Esophagus squamous epithelium (tissue), 5 donors: ENCODE data around the gene ADAP1. TPM values are rescaled to one million over a fixed set of nuclear protein-coding genes. Genes with fewer than 3 reads are reported as not detected.

Experiments
- DNase-seq: peaks from one replicate; lab custom pipeline; 2025; lab: John Stamatoyannopoulos, UW
- H3K27ac ChIP-seq, 4 donors: fragments of 200-600 bp; sonication (generic); one replicate each; pipeline ENCODE4 v1.5.1; 2016 to 2019; ENCODE audit warnings: mild to moderate bottlenecking in 1 of 4
- H3K27me3 ChIP-seq, 4 donors: fragments of 200-600 bp; sonication (generic); 1 replicate in 3 of 4; 2 replicates in 1 of 4; pipeline versions ENCODE4 v1.5.1 to v1.6.0; 2017 to 2021; ENCODE audit warnings: antibody characterized with exemption in 1 of 4
- H3K36me3 ChIP-seq, 3 donors: fragments of 200-600 bp; sonication (generic); one replicate each; pipeline ENCODE4 v1.5.1; 2016 to 2019
- H3K4me1 ChIP-seq, 3 donors: fragments of 200-600 bp; sonication (generic); one replicate each; pipeline ENCODE4 v1.5.1; 2017 to 2019
- H3K4me3 ChIP-seq, 4 donors: fragments of 200-600 bp; sonication (generic); 1 replicate in 3 of 4; 2 replicates in 1 of 4; pipeline ENCODE4 v1.5.1; 2016 to 2019; ENCODE audit warnings: mild to moderate bottlenecking in 2 of 4, moderate library complexity in 1 of 4
- H3K9me3 ChIP-seq, 3 donors: fragments of 200-600 bp; sonication (generic); one replicate each; pipeline ENCODE4 v1.5.1; 2016 to 2019
- POLR2A ChIP-seq, 4 donors: fragments of 450-650 bp; IDR thresholded peaks; one replicate each; pipeline ENCODE4 v1.6.1; 2017; ENCODE audit warnings: antibody characterized with exemption in 4 of 4, mild to moderate bottlenecking in 4 of 4, moderate library complexity in 3 of 4
- WGBS, 2 donors: methylation state at CpG; one replicate each; pipeline ENCODE4 v1.1.5; 2018; 5-methylcytosine and 5-hydroxymethylcytosine counted together
- intact Hi-C: fragments of 100-400 bp; cut with DNase I; formaldehyde crosslinking; loops from one replicate; pipeline ENCODE4 v1.15.0; 2022
- total RNA-seq, 4 donors: library from RNA; depleted of rRNA; stranded (reverse); fragments of >200 nt; gene quantifications; one replicate each; pipeline ENCODE4 v1.1.0, GENCODE V29; 2016
- TF ChIP-seq, protein P1 (sequence below), 6 experiments: fragments of 450-650 bp in 4 of 6; fragments of 200-600 bp in 2 of 6; sonication (generic) in 2 of 6; IDR thresholded peaks; one replicate each; pipeline ENCODE4 v1.5.1; 2016 to 2019; ENCODE audit warnings: antibody characterized with exemption in 6 of 6, mild to moderate bottlenecking in 4 of 6, moderate library complexity in 4 of 6
- donor health status: DM: yes; HTN: yes; CAD: no.

ADAP1 gene
- total RNA-seq, 4 donors from 2014 or later = 6.0 to 13.7 (median 9.9) TPM

DNA sequence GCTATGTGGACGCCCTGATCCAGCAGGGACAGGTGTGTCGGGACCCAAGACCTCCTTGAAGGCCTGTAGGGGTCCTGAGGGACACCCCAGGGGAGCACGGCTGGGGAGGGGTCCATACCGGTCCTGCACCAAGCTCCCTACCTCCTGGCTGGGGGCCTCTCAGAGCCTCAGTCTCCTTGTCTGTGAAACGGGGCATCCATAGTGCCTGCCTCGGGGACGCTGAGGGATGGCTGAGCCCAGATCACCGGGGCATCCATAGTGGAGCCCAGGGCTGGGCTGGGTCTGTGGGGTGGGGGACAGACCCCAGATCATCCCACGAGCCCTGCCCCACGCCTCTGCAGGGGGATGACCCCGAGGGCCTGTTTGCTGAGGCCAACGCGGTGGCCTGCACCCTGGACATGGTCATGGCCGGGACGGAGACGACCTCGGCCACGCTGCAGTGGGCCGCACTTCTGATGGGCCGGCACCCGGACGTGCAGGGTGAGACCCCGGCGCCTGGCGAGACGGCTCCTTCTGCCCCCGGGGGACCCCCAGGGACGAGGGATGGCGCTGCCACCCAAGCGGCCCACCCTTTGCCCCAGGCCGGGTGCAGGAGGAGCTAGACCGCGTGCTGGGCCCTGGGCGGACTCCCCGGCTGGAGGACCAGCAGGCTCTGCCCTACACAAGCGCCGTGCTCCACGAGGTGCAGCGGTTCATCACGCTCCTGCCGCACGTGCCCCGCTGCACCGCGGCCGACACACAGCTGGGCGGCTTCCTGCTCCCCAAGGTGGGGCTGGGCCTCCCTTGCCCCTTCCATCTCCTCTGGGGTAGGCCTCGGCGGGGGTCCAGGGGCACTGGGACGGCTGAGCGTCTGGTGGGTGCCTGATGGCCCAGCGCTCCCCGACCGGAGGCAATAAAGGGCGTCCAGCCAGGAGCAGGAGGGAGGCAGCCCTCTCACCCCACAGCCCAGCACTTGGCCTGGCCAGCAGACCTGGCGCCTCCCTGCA, 32.6 kb upstream of the ADAP1 start:
- H3K4me1 ChIP-seq = peaks cover 9 to 50% (median 13%) of the 10 kb centered on the region in 3 donors
- no peak for DNase-seq
- peaks cover 0 to 88% (median 2%) of the 10 kb centered on the region in 4 donors for H3K27me3 ChIP-seq
- H3K4me3 ChIP-seq = no peak overlapping the region
- H3K27ac ChIP-seq = no peak overlapping the region
- 87% methylated on average over 6 of the region's 56 CpGs; no CpG with 5 or more reads in 1 of the 2 donors for WGBS, 2 donors
- H3K36me3 ChIP-seq = no peaks in the 10 kb centered on the region
- TF ChIP-seq, protein P1, sequence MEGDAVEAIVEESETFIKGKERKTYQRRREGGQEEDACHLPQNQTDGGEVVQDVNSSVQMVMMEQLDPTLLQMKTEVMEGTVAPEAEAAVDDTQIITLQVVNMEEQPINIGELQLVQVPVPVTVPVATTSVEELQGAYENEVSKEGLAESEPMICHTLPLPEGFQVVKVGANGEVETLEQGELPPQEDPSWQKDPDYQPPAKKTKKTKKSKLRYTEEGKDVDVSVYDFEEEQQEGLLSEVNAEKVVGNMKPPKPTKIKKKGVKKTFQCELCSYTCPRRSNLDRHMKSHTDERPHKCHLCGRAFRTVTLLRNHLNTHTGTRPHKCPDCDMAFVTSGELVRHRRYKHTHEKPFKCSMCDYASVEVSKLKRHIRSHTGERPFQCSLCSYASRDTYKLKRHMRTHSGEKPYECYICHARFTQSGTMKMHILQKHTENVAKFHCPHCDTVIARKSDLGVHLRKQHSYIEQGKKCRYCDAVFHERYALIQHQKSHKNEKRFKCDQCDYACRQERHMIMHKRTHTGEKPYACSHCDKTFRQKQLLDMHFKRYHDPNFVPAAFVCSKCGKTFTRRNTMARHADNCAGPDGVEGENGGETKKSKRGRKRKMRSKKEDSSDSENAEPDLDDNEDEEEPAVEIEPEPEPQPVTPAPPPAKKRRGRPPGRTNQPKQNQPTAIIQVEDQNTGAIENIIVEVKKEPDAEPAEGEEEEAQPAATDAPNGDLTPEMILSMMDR (IDR thresholded peaks at IDR 0.05) = no peak
- TF ChIP-seq POLR2A (IDR thresholded peaks at IDR 0.05) = no peak
- no peaks in the 10 kb centered on the region for H3K9me3 ChIP-seq
- intact Hi-C loops = no loop called here

DNA sequence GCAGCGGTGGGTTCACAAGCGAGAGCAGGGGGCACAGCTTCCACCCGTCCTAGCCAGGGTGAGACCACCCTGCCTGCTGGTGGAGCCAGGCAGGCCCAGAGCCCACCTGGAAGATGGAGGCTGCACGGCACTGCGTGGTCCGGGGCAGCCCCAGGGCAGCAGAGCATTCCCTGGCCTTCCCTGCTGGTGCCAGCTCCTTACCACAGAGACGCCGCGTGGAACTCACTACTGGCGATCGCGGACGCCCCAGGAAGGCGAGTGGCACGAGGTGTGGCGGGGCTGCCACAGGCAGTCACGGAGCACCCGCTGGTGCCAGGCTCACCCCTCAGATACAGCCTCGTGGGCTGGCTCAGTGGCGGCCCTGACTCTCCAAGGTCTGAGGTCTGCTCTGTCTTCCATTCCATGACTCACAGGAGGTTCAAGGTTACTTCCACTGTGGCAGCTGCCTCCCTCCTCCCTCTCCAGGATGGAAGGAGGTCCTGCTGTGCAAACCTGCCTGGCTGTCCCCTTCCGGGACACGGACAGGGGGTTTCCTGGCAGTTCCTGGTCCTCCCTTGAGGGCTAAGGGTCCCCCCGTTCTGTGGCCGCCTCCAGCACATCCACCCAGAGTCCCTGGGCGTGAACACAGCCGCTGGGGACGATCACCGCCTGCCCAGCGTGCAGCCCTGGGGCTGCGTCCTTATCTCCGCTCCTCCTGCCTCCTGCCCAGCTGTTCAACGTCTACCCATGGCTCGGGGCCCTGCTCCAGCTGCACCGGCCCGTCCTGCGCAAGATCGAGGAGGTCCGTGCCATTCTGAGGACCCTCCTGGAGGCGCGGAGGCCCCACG, 31.6 kb upstream of the ADAP1 start:
- H3K27me3 ChIP-seq = peaks cover 0 to 79% (median 2%) of the 10 kb centered on the region in 4 donors
- DNase-seq = no peak

DNA sequence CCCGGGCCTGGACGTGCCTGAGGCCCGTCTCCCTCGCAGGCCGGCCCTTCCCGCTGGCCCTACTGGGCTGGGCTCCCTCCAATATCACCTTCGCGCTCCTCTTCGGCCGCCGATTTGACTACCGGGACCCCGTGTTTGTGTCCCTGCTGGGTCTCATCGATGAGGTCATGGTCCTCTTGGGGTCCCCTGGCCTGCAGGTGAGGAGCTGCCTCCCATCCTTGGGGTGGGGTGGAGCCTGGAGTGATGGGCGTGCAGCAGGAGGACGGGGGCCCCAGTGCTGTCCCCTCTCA, 30.6 kb upstream of the ADAP1 start:
- Histone ChIP-seq H3K9me3 (no peaks in the 10 kb centered on the region), H3K27ac (no peak overlapping the region), H3K27me3 (peaks cover 0 to 69% (median 2%) of the 10 kb centered on the region in 4 donors), H3K4me1 (peaks cover 12 to 46% (median 15%) of the 10 kb centered on the region in 3 donors), H3K36me3 (no peaks in the 10 kb centered on the region), H3K4me3 (no peak overlapping the region)
- intact Hi-C loops = no loop called here
- 54 to 65% methylated on average over 2 to 14 of the region's 16 CpGs for WGBS, 2 donors
- DNase-seq = no peak
- TF ChIP-seq POLR2A (IDR thresholded peaks at IDR 0.05) = no peak
- TF ChIP-seq, protein P1 (IDR thresholded peaks at IDR 0.05) = no peak

More for the DNA sequence above, 31.6 kb upstream of the ADAP1 start:
- Histone ChIP-seq H3K36me3 (no peaks in the 10 kb centered on the region), H3K4me1 (peaks cover 12 to 50% (median 15%) of the 10 kb centered on the region in 3 donors), H3K4me3 (no peak overlapping the region), H3K27ac (no peak overlapping the region), H3K9me3 (no peaks in the 10 kb centered on the region)
- no peak for TF ChIP-seq POLR2A (IDR thresholded peaks at IDR 0.05)
- 72 to 73% methylated on average over 5 to 6 of the region's 41 CpGs for WGBS, 2 donors
- intact Hi-C loops = no loop called here

DNA sequence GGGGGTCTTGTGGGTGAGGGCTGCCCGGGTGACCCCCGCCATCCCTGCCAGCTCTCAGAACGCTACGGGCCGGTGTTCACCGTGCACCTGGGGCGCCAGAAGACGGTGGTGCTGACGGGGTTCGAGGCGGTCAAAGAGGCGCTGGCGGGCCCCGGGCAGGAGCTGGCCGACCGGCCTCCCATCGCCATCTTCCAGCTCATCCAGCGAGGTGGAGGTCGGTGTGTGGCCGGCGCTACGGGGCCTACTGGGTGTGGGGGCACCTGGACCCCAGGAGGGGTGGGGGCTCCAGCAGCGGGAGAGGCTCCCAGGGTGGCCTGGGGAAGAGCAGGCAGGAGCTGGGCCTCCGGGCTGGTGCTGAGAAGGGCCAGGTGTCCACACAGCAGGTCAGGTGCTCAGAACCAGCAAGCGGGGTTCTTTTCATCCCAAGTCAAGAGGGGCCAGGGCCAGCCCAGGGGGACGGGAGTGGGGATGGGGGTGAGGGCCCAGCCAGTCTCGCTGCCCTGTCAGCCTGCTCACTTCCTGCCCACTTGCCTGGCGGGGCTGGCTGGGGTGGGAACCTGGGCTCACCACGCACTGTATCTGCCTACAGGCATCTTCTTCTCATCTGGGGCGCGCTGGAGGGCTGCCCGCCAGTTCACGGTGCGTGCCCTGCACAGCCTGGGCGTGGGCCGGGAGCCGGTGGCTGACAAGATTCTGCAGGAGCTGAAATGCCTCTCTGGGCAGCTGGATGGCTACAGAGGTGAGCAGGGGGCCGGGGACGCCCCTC, 30.1 kb upstream of the ADAP1 start:
- Histone ChIP-seq H3K4me3 (no peak overlapping the region), H3K4me1 (peaks cover 12 to 46% (median 15%) of the 10 kb centered on the region in 3 donors), H3K36me3 (no peaks in the 10 kb centered on the region), H3K27ac (no peak overlapping the region), H3K9me3 (no peaks in the 10 kb centered on the region), H3K27me3 (peaks cover 0 to 68% (median 2%) of the 10 kb centered on the region in 4 donors)
- TF ChIP-seq, protein P1 (IDR thresholded peaks at IDR 0.05) = no peak
- no peak for TF ChIP-seq POLR2A (IDR thresholded peaks at IDR 0.05)
- DNase-seq = no peak
- intact Hi-C loops = no loop called here
- WGBS, 2 donors = 37% methylated on average over 2 of the region's 39 CpGs; no CpG with 5 or more reads in 1 of the 2 donors

DNA sequence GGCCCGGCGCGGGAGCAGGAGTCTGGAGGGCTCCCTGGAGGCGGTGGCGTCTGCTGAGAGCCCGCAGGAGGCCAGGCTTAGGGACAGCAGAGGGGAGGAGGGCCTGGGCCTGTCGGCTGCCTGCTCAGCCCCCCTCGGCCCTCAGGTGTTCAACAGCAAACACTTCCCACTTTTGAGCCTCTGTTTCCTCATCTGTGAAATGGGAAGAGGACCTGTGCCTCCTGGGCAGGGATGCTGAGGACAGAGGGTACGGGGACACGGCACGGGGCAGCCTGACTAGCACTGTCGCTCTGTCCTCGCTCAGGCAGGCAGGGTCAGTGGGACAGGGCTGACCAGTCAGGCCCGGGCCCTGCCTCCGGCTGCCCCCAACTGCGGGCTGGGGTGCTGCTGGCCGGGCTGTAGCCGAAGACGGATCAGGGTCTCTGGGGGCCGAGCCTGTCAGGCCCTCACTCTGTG, 29.2 kb upstream of the ADAP1 start:
- intact Hi-C loops = no loop called here
- Histone ChIP-seq H3K27ac (peak overlapping the region in 1 of 4 donors; percentile 7), H3K4me1 (peaks cover 12 to 39% (median 15%) of the 10 kb centered on the region in 3 donors), H3K27me3 (peaks cover 0 to 59% (median 2%) of the 10 kb centered on the region in 4 donors), H3K4me3 (no peak overlapping the region), H3K9me3 (no peaks in the 10 kb centered on the region), H3K36me3 (no peaks in the 10 kb centered on the region)
- no peak for DNase-seq
- 84% methylated on average over 8 of the region's 20 CpGs; no CpG with 5 or more reads in 1 of the 2 donors for WGBS, 2 donors
- no peak for TF ChIP-seq POLR2A (IDR thresholded peaks at IDR 0.05)
- TF ChIP-seq, protein P1 (IDR thresholded peaks at IDR 0.05) = no peak
